Ishikawa (cell line): Measurements from ENCODE around the gene CD22.

Experiments used
- CEBPB ChIP-seq: IDR thresholded peaks from 2 replicates; pipeline ENCODE4 v1.6.1; 2012
- CREB1 ChIP-seq: IDR thresholded peaks from 2 replicates; pipeline ENCODE4 v1.6.1; 2012; ENCODE audit warnings: low read depth
- EGR1 ChIP-seq: IDR thresholded peaks from 2 replicates; pipeline ENCODE4 v1.6.1; 2012
- EP300 ChIP-seq: IDR thresholded peaks from 2 replicates; pipeline ENCODE4 v1.6.1; 2012; ENCODE audit warnings: borderline replicate concordance
- FOXM1 ChIP-seq: IDR thresholded peaks from 2 replicates; pipeline ENCODE4 v1.6.1; 2012; ENCODE audit warnings: low read depth, borderline replicate concordance
- MAX ChIP-seq: IDR thresholded peaks from 2 replicates; pipeline ENCODE4 v1.6.1; 2012
- NFIC ChIP-seq: IDR thresholded peaks from 2 replicates; pipeline ENCODE4 v1.6.1; 2012
- RAD21 ChIP-seq: IDR thresholded peaks from 2 replicates; pipeline ENCODE4 v1.6.1; 2012; ENCODE audit warnings: low read depth
- TAF1 ChIP-seq: IDR thresholded peaks from 2 replicates; pipeline ENCODE4 v1.6.1; 2012; ENCODE audit warnings: low read depth, mild to moderate bottlenecking
- TEAD4 ChIP-seq: IDR thresholded peaks from 2 replicates; pipeline ENCODE4 v1.6.1; 2012
- USF1 ChIP-seq: IDR thresholded peaks from 2 replicates; pipeline ENCODE4 v1.6.1; 2012
- YY1 ChIP-seq: IDR thresholded peaks from 2 replicates; pipeline ENCODE4 v1.6.1; 2012; ENCODE audit warnings: low read depth
- TF ChIP-seq, protein P1 (sequence below): IDR thresholded peaks from 2 replicates; pipeline ENCODE4 v1.6.1; 2012; ENCODE audit warnings: low read depth, mild to moderate bottlenecking

GRCh38 chr19:35302446-35302845, 26.5 kb upstream of the CD22 start:
- TF ChIP-seq CREB1 (no peak), RAD21 (no peak), MAX (no peak), TAF1 (no peak), YY1 (no peak), FOXM1 (no peak), TEAD4 (no peak), CEBPB (no peak), EGR1 (no peak), NFIC (no peak), EP300 (no peak), USF1 (no peak)
- TF ChIP-seq, protein P1, sequence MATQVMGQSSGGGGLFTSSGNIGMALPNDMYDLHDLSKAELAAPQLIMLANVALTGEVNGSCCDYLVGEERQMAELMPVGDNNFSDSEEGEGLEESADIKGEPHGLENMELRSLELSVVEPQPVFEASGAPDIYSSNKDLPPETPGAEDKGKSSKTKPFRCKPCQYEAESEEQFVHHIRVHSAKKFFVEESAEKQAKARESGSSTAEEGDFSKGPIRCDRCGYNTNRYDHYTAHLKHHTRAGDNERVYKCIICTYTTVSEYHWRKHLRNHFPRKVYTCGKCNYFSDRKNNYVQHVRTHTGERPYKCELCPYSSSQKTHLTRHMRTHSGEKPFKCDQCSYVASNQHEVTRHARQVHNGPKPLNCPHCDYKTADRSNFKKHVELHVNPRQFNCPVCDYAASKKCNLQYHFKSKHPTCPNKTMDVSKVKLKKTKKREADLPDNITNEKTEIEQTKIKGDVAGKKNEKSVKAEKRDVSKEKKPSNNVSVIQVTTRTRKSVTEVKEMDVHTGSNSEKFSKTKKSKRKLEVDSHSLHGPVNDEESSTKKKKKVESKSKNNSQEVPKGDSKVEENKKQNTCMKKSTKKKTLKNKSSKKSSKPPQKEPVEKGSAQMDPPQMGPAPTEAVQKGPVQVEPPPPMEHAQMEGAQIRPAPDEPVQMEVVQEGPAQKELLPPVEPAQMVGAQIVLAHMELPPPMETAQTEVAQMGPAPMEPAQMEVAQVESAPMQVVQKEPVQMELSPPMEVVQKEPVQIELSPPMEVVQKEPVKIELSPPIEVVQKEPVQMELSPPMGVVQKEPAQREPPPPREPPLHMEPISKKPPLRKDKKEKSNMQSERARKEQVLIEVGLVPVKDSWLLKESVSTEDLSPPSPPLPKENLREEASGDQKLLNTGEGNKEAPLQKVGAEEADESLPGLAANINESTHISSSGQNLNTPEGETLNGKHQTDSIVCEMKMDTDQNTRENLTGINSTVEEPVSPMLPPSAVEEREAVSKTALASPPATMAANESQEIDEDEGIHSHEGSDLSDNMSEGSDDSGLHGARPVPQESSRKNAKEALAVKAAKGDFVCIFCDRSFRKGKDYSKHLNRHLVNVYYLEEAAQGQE = no peak
